HS-5 (cell line): Measurements from ENCODE around the gene ITGA6.

ENCODE experiments used
- DNase-seq: peaks from one replicate; pipeline ENCODE4 v3.0.0-alpha.2; 2012; ENCODE audit warnings: low read depth

ITGA6 gene

DNA sequence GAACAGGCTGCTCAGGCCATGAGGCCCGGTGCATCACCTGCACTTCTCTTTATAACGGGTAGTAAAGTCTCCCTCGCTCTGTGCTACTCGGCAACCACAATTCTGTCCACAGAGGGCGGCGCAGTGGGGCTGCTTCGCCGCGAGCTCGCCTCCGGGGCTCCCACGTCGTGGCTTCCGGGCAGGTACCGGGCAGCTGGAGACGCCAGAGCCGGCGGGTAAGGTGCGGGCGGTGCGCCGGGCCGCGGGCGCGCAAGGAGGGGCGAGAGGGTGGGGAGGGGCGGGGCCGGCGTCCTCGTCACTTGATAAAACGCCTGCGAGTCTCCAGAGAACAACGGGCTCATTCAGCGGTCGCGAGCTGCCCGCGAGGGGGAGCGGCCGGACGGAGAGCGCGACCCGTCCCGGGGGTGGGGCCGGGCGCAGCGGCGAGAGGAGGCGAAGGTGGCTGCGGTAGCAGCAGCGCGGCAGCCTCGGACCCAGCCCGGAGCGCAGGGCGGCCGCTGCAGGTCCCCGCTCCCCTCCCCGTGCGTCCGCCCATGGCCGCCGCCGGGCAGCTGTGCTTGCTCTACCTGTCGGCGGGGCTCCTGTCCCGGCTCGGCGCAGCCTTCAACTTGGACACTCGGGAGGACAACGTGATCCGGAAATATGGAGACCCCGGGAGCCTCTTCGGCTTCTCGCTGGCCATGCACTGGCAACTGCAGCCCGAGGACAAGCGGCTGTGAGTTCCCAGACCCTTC is at the start of gene ITGA6:
Gene ITGA6 (plus strand): TSS at position 331 of the 734 bp plus-strand sequence.
- DNase-seq, result no peak

DNA sequence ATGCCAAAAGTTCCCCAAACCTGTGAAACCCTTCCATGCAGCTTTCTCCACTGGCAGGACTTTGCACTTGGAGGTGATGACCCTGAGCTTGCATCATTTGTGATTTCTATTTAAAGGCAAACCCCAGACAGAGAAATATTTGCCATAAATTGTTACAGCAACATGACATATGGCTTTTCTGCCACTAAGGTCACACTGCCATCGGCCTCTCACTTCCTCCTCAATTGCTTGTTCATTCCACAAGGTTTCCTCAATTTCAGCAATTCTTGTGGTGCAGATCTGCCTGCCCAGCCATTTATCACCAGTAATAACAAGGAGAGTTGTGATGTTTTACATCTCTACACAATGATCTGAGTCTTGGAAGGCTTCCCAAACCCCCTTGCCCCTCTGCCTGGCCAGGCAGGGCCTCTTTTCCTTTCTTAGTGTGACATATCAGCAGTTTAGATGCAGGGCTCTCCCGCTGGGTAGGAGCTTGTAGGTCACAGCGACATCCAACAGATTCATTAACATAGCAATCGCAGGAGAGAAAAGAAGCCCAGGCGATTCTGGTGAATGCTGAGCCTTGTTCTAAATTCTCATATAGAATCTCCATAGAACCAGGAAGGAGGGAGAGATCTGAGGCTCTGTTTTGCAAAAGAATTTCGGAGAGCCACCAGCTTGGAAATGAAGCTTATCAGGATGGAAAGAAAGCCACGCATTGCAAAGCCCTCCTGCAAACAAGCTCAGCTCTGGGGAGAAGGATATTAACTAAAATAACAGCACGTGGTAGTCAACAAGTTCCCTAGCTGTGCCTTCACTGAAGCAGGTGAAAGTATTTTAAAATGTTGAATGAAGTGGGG is 46.7 kb upstream of the ITGA6 start:
- no peak for DNase-seq

DNA sequence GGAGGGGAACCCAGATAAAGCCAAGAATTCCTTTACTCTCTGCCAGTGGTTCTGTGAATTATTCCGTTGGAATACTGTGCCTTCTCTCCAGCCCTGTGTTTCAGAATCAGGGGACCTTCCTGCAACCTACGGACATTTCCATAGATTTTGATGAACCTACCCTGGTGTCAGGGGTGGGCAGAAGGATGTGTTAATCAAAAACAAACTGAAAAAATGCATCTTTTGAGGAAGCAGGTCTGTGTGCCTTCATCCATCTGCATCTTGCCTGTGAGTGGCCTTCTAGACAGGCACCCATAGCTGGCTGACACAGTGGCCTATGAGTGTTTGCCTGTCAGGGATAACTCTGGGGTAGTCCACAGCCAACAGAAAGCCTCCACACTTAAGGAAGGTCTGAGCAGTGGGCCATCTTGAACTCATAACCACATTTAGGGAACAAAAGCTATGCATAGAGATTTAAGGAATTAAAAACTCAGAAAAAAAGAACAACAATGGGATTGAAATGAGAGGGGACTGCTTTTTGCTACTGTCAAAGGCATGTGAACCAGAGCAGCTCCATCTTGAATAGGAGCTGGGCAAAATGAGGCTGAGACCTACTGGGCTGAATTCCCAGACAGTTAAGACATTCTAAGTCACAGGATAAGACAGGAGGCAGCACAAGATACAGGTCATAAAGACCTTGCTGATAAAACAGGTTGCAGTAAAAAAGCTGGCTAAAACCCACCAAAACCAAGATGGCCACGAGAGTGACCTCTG is 45.9 kb upstream of the ITGA6 start:
- no peak for DNase-seq

GRCh38 chr2:172387361-172387760 is 40.0 kb upstream of the ITGA6 start:
- DNase-seq, result no peak

DNA sequence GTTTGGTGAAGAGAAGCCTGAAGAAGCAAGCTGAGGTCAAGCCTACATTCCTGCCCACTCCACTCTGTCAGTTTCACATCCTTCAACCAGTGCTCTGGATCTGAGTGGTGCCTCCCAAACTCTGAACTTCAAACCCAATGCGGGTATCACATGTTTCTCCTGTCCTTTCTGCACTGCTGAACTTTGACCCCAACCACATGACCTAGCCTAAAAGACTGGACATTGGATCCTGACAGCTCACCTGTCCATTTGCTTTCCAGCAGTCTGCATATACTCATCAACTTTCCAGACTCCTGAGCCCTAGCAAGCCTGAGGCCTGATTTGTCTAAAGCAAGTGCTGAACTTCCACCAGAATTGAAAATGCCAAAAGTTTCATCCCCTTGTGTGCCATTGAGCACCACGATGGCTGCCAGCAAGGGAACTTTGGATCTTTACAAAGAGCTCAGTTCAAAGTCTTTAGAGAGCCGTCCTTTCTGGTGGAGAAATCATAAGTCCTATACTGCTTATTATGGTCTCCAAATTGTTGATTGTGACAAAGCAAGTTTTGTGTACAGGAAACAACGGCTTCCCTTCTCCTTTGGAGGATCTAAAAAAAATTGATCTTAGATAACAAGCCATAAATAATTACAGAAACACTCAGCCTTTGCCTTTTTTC is 37.6 kb upstream of the ITGA6 start:
- no peak for DNase-seq

- DNase-seq, result no peak
Observed at GRCh38 chr2:172394002-172394401, 33.4 kb upstream of the ITGA6 start.

GRCh38 chr2:172395503-172395902 is 31.9 kb upstream of the ITGA6 start:
- DNase-seq, result no peak

- DNase-seq, result no peak
Observed at GRCh38 chr2:172397148-172397834, 30.1 kb upstream of the ITGA6 start.

GRCh38 chr2:172398440-172398839 is 28.9 kb upstream of the ITGA6 start:
- no peak for DNase-seq

DNA sequence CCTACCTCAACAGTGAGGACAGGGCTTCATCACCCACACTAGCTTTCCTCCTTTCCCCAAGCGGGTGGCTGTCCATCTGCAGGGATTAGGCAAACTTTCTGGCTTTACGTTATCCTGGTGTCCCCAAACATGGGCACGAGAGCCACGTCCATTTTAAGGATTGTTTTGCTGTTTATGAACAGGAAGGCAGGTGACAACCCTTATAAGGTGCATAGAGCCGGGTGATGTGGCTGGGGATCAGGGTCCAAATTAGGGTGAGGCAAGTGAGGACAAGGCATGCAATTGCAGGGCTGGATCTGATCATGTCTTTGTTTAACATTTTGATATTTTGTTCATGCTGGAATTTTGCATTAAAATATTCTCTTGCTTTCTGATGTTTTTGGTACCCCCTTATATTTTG is 27.6 kb upstream of the ITGA6 start:
- no peak for DNase-seq

DNA sequence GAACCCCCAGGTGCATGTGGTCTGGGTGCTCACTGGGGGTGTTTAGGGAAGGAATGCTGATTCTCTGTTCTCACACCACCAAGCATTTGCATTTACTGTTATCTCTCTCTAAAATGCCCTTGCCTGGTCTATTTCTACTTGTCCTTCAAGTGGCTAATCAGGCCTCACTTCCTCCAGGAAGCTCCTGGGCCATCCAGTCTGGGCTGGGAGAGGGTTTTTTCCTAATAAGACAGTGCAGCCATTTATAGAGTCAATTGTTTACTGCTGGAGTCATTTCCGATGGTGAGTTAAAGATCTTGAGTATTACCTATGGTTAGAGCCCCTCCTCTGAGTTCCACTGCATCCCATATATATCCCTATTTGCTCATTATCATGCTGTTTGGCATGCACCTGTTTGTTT is 25.2 kb upstream of the ITGA6 start:
- no peak for DNase-seq

DNA sequence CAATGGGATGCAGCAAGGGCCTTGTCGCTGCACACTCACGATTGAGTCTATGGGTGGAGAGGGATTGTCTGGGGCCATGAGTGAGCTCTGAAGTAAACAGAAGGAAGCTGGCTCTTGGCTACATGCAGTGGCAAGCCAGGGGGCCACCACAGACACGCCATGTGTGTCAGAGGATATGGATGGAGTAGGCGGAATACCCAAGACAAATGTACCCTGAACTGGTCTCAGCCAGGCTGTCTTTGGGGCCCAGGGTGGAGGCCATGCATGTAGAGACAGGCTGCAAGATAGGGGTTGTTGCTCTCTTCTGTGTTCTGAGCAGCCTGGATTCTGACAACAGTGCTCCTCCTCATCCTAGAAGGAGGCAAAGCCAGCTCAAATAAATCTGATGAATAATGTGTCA is 24.0 kb upstream of the ITGA6 start:
- no peak for DNase-seq

DNA sequence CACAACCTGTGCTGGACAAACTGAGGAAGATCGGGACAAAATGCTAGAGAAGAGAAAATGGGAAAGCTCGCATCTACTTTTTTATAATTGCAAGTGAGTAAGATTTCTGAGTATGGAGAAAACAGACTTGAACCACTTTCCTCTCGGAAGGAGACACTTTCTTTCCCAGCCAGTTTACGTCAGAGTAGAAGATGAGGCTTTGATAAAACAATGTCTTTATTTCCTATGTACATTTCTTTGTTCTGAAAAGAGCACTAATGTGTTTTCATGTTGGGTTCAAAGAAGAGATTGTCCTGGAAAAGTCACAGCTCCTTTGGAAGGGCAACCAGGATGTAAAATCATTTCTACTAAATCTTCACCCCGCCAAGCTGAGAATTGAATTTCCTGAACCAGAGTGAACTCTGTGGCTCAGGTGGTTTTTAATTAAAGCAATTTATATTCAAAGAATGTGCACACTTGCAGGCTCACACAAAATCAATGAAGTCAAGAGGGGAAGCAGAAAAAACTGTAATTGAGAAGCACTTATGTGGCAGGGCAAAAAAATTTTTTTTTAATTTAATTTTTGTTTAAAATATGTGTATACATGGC is 23.4 kb upstream of the ITGA6 start:
- DNase-seq, result no peak

DNA sequence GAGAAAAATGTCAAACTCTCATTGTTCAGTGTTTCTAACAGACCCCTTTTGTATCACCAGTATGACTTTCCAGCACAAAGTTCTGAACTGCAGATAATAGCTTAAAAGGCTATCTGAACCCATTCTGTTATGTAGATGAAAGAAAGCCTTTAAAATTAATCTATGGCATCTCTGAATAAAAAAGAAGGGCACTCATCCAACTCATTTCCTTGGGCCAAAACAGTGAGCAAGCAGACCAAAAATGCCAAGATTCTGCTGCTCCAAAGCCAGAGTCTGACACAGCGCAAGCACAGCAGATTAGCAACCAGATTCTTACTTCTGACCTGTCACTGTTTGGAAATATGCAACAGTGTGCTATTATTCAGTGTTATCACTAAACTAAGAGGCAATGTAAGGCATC is 22.6 kb upstream of the ITGA6 start:
- DNase-seq, result peak; percentile 77

DNA sequence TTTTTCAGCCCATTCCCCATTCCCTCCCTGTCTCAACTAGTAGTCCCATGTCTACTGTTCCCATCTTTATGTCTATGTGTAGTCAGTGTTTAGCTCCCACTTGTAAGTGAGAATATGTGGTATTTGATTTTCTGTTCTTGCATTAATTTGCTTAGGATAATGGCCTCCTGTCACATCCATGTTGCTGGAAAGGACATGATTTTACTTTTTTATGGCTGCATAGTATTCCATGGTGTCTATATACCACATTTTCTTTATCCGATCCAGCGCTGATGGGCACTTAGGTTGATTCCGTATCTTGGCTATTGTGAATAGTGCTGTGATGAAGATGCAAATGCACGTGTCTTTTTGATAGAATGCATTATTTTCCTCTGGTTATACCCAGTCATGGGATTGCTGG is 21.7 kb upstream of the ITGA6 start:
- DNase-seq, result no peak

GRCh38 chr2:172408143-172408766 is 19.1 kb upstream of the ITGA6 start:
- no peak for DNase-seq

- no peak for DNase-seq
Observed at GRCh38 chr2:172409042-172409441, 18.3 kb upstream of the ITGA6 start.

GRCh38 chr2:172412984-172413492 is 14.3 kb upstream of the ITGA6 start:
- no peak for DNase-seq

DNA sequence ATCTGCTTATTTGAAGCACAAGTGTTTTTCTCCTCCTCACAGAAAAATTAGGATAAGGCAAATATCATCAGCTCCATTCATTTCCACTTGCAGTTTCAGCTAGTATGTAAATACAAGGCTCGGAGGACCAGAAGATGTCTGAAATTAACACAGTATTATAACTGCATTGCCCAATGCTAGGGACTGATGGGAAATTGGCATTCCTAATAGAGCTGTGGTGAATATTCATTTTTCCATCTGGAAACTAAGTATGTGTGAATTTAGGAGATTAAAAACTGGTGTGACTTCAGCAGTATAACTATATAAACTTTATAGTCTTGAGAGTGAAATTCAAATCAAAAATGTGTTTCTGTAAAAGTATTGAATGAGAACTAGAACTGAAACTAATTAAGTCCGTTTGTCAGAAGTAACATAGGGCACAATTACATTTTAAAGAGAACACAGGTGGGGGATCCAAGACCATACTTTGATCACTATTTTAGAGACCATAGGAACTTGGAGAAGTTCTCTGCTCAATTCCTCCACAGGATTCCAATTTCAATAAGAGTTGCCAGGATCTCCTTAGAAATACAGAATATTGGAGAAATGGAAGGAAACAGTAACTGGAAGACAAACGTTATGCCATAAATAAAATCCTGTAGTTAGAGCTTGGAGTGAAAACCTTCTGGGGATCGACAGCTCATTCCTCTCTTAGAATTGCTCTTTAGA is 12.1 kb upstream of the ITGA6 start:
- no peak for DNase-seq

DNA sequence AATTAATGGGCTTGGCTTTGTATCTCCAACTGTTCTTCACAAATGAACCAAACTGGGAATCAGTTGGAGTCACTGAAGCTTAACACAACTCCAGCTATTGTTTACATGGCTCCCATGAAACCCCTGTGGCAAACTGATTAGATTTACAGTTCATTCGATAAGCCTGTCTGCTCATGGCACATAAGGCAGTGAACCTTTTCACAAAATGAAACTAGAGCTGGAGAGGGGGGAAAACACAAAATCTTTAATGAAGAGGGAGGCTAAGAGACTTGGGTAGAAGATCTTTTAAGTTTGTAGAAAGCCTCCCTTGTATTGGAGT is 11.6 kb upstream of the ITGA6 start:
- no peak for DNase-seq
